ENCODE measurements around the gene TOP2A. TPM values are rescaled to one million over a fixed set of nuclear protein-coding genes. Genes with fewer than 3 reads are reported as not detected.

TOP2A gene
- total and polyA plus RNA-seq, 7 donors = 0.14 to 0.84 (median 0.32) TPM; not detected in 1

GRCh38 chr17:40445751-40446468, 28.2 kb upstream of the TOP2A start:
- H3K27ac ChIP-seq = peak overlapping the region; percentile 75
- H3K27me3 ChIP-seq (ENCODE audit: insufficient read depth in 3 of 3, low read length in 2 of 3) = peaks cover 0 to 7% (median 0%) of the 10 kb centered on the region in 3 donors
- peaks cover 21% of the 10 kb centered on the region for H3K4me1 ChIP-seq
- 65 to 81% (median 77%) methylated on average over 11 of the region's 11 CpGs for WGBS, 3 donors
- H3K9me3 ChIP-seq = no peaks in the 10 kb centered on the region
- DNase-seq = no peak
- peak overlapping the region; percentile 78 for H3K4me3 ChIP-seq
- ATAC-seq = no peak
- TF ChIP-seq, protein P1, sequence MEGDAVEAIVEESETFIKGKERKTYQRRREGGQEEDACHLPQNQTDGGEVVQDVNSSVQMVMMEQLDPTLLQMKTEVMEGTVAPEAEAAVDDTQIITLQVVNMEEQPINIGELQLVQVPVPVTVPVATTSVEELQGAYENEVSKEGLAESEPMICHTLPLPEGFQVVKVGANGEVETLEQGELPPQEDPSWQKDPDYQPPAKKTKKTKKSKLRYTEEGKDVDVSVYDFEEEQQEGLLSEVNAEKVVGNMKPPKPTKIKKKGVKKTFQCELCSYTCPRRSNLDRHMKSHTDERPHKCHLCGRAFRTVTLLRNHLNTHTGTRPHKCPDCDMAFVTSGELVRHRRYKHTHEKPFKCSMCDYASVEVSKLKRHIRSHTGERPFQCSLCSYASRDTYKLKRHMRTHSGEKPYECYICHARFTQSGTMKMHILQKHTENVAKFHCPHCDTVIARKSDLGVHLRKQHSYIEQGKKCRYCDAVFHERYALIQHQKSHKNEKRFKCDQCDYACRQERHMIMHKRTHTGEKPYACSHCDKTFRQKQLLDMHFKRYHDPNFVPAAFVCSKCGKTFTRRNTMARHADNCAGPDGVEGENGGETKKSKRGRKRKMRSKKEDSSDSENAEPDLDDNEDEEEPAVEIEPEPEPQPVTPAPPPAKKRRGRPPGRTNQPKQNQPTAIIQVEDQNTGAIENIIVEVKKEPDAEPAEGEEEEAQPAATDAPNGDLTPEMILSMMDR (IDR thresholded peaks at IDR 0.05) = no peak
- intact Hi-C loops (cut with DNase I) = no loop called here
- H3K36me3 ChIP-seq (ENCODE audit: insufficient read depth in 1 of 2, low read depth in 1 of 2) = peaks cover 0 to 4% of the 10 kb centered on the region in 2 donors

GRCh38 chr17:40443988-40444899, 26.5 kb upstream of the TOP2A start:
- Histone ChIP-seq H3K27ac (peak overlapping the region; percentile 75), H3K4me3 (peak overlapping the region; percentile 78), H3K27me3 (ENCODE audit: insufficient read depth in 3 of 3, low read length in 2 of 3) (peaks cover 0 to 7% (median 0%) of the 10 kb centered on the region in 3 donors), H3K9me3 (no peaks in the 10 kb centered on the region), H3K4me1 (peaks cover 16% of the 10 kb centered on the region), H3K36me3 (ENCODE audit: insufficient read depth in 1 of 2, low read depth in 1 of 2) (peaks cover 0 to 4% of the 10 kb centered on the region in 2 donors)
- intact Hi-C loops (cut with DNase I) = loop anchor here (2.0 to 5.0 kb wide), 5 partner anchors 33 to 117 kb away; no protein-coding TSS in a partner anchor
- DNase-seq (no peak), ATAC-seq (no peak)
- TF ChIP-seq, protein P1 (IDR thresholded peaks at IDR 0.05) = no peak
- WGBS, 3 donors = 35 to 40% (median 36%) methylated on average over 15 of the region's 15 CpGs

- WGBS, 3 donors = 1 to 4% (median 1%) methylated on average over 48 to 98 of the region's 98 CpGs
- H3K27me3 ChIP-seq (ENCODE audit: insufficient read depth in 3 of 3, low read length in 2 of 3) = peaks cover 0 to 7% (median 0%) of the 10 kb centered on the region in 3 donors
- H3K36me3 ChIP-seq (ENCODE audit: insufficient read depth in 1 of 2, low read depth in 1 of 2) = peaks cover 0 to 4% of the 10 kb centered on the region in 2 donors
- H3K4me1 ChIP-seq = peaks cover 8% of the 10 kb centered on the region
- TF ChIP-seq, protein P1 (IDR thresholded peaks at IDR 0.05) = peak; percentile 37
- peak within 1 kb of the TSS; percentile 78 for H3K4me3 ChIP-seq
- H3K9me3 ChIP-seq = no peaks in the 10 kb centered on the region
- peak; percentile 63 to 82 (median 76) for ATAC-seq
- peak within 1 kb of the TSS; percentile 75 for H3K27ac ChIP-seq
- DNase-seq = peak; percentile 89 to 92
- intact Hi-C loops (cut with DNase I) = loop anchor here (2.0 to 5.0 kb wide), 5 partner anchors 34 to 117 kb away; no protein-coding TSS in a partner anchor
These were observed 25.7 kb upstream of the TOP2A start, which contains the start of gene IGFBP4 for GRCh38 chr17:40443196-40443987. IGFBP4 (plus strand) TSS chr17:40443450; CDS start chr17:40443736, 286 bp downstream.
